ENCODE data around the gene ADAMTSL2.

ADAMTSL2 gene

GRCh38 chr9:133587466-133587865 is 53.0 kb downstream of the ADAMTSL2 start:
- TF ChIP-seq TAF1 (IDR thresholded peaks at IDR 0.05; ENCODE audit: borderline replicate concordance, insufficient read depth, low read length) = no peak

GRCh38 chr9:133589454-133590227 is 55.1 kb downstream of the ADAMTSL2 start:
- TF ChIP-seq SIN3A (IDR thresholded peaks at IDR 0.05; ENCODE audit: borderline replicate concordance, insufficient read depth, low read length) (no peak), TAF1 (IDR thresholded peaks at IDR 0.05; ENCODE audit: borderline replicate concordance, insufficient read depth, low read length) (no peak), FOXP2 (optimal IDR thresholded peaks at IDR 0.05; ENCODE audit: borderline replicate concordance, extremely low read depth, extremely low read length, insufficient read depth) (no peak), REST (IDR thresholded peaks at IDR 0.05; ENCODE audit: insufficient read depth in 1 of 2, low read depth in 2 of 2, low read length in 2 of 2) (no peak), POLR2AphosphoS5 (IDR thresholded peaks at IDR 0.05; ENCODE audit: low read depth, low read length) (no peak)

GRCh38 chr9:133590231-133590855 is 55.8 kb downstream of the ADAMTSL2 start:
- TF ChIP-seq SIN3A (IDR thresholded peaks at IDR 0.05; ENCODE audit: borderline replicate concordance, insufficient read depth, low read length) (no peak), FOXP2 (optimal IDR thresholded peaks at IDR 0.05; ENCODE audit: borderline replicate concordance, extremely low read depth, extremely low read length, insufficient read depth) (no peak), TAF1 (IDR thresholded peaks at IDR 0.05; ENCODE audit: borderline replicate concordance, insufficient read depth, low read length) (no peak), POLR2AphosphoS5 (IDR thresholded peaks at IDR 0.05; ENCODE audit: low read depth, low read length) (no peak), REST (IDR thresholded peaks at IDR 0.05; ENCODE audit: insufficient read depth in 1 of 2, low read depth in 2 of 2, low read length in 2 of 2) (no peak)

- no peak for TF ChIP-seq FOXP2 (optimal IDR thresholded peaks at IDR 0.05; ENCODE audit: borderline replicate concordance, extremely low read depth, extremely low read length, insufficient read depth)
- TF ChIP-seq REST (IDR thresholded peaks at IDR 0.05; ENCODE audit: insufficient read depth in 1 of 2, low read depth in 2 of 2, low read length in 2 of 2) = no peak
- TF ChIP-seq TAF1 (IDR thresholded peaks at IDR 0.05; ENCODE audit: borderline replicate concordance, insufficient read depth, low read length) = no peak
- TF ChIP-seq SIN3A (IDR thresholded peaks at IDR 0.05; ENCODE audit: borderline replicate concordance, insufficient read depth, low read length) = no peak
These were observed 56.8 kb downstream of the ADAMTSL2 start for GRCh38 chr9:133591116-133591910.

GRCh38 chr9:133591985-133592384 is 57.5 kb downstream of the ADAMTSL2 start:
- no peak for TF ChIP-seq REST (IDR thresholded peaks at IDR 0.05; ENCODE audit: insufficient read depth in 1 of 2, low read depth in 2 of 2, low read length in 2 of 2)
- no peak for TF ChIP-seq POLR2AphosphoS5 (IDR thresholded peaks at IDR 0.05; ENCODE audit: low read depth, low read length)
- TF ChIP-seq TAF1 (IDR thresholded peaks at IDR 0.05; ENCODE audit: borderline replicate concordance, insufficient read depth, low read length) = no peak
- no peak for TF ChIP-seq SIN3A (IDR thresholded peaks at IDR 0.05; ENCODE audit: borderline replicate concordance, insufficient read depth, low read length)
- no peak for TF ChIP-seq FOXP2 (optimal IDR thresholded peaks at IDR 0.05; ENCODE audit: borderline replicate concordance, extremely low read depth, extremely low read length, insufficient read depth)
